Limb (tissue), 2 donors: Measurements from ENCODE around the gene TTC1.
"Not testable (repeated sequence)": the region's sequence is repeated elsewhere in the genome, so short reads cannot be mapped to it uniquely, and the experiment has no call there.

ENCODE experiments used
- DNase-seq, 2 donors: peaks; one replicate each; pipeline ENCODE4 v3.0.0-alpha.2; 2016; ENCODE audit errors: extremely low spot score in 2 of 2

The TTC1 gene

DNA sequence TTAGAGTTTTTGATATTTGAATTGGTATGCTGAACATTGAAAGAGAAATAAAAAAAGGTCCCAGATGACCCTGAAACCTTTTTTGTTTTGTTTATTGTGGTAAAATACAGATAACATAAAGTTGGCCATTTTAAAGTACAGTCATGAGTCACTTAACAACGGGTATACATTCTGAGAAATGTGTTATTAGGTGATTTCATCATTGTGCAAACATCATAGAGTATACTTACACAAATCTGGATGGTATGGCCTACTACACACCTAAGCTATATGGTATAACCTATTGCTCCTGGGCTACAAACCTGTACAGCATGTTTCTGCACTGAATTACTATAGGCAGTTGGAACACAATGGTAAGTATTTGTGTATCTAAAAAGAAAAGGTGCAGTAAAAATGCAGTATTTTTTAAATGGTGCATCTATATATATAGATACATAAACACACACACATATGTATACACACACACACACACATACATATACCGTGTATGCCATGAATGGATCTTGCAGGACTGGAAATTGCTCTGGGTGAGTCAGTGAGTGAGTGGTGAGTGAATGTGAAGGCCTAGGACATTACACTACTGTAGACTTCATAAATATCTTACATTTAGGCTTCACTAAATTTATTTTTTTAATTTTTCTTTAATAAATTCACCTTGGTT is 31.0 kb downstream of the TTC1 start:
- no peak for DNase-seq

- DNase-seq, result no peak
Measured at GRCh38 chr5:160040471-160040835, 31.5 kb downstream of the TTC1 start.

DNA sequence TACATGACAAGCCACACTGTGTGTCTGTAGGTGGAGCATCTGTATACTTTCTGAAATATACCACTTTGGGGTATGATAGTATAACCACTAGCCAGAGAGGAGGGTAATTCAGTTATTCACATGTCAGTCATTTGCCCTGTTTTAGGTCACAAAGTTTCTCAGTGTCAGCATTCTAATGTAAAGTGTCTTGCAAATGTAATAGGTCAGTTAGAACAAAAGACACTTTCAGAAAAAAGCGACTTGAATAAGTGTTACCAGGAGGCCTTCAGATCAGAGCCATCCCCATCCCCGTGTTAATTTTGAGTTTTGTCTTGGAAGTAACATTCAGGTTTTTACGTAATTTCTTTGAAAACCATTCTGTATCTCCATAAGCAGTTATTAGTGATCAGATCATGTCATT is 33.7 kb downstream of the TTC1 start:
- no peak for DNase-seq

DNA sequence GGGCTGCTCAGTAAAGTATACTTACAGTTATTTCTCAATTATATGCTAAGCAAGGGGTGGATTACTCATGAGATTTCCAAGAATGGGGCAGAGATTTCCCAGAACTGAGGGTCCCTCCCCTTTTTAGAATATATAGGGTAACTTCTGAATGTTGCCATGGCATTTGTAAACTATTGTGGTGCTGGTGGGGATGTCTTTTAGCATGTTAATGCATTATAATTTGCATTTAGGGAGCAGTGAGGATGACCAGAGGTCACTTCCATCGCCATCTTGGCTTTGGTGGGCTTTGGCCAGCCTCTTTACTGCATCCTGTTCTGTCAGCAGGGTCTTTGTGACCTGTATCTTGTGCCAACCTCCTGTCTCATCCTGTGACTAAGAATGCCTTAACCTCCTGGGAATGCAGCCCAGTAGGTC is 35.5 kb downstream of the TTC1 start:
- no peak for DNase-seq

- DNase-seq, result no peak
Measured at GRCh38 chr5:160044967-160045366, 36.0 kb downstream of the TTC1 start.

DNA sequence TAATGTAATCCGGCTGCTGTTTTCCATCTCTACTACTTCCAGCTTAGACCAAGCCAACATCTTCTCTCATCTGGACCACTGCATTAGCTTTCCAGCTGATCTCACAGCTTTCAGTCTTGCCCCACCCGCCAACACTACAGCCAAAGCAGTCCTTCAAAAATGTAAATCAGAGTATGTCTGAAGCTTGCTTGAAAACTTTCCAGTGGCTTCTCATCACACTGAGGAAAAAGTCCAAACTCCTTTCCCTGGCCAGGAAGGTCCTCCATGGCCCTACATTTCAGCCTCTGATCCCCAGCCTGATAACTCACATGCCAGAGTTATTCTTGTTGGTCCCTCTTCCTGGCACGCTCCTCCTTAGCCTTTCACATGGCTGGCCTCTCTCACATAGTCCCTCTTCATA is 38.5 kb downstream of the TTC1 start:
- DNase-seq, result no peak

DNA sequence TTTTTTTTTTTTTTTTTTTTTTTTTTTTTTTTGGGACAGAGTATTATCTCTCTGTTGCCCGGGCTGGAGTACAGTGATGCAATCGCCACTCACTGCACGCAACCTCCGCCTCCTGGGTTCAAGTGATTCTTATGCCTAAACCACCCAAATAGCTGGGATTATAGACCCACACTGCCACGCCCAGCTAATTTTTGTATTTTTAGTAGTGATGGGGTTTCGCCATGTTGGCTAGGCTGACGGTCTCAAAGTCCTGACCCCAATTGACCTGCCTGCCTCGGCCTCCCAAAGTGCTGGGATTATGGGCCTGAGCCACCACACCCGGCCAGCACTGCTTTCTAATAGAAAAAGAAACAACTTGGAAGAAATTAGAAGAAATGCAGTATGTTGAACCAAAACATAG is 39.2 kb downstream of the TTC1 start:
- DNase-seq, result no peak

DNA sequence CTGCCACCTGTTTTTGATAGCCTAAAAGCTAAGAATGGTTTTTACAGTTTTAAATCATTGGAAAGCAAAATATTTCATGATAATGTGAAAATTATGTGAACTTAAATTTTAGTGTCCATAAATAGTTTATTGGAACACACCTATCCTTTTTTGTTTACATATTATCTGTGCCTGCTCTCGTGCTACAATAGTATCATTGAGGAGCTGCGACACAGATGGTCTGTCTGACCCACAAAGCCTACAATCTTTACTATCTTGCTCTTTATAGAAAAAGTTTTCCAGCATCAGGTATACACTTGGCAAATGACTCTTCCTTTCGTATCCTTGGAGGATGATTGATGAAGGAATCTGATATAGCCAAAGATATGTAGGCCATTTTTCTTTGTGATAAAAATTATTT is 40.2 kb downstream of the TTC1 start:
- DNase-seq, result no peak

GRCh38 chr5:160054047-160054446 is 45.1 kb downstream of the TTC1 start:
- no peak for DNase-seq

- no peak for DNase-seq
Measured at GRCh38 chr5:160054831-160055230, 45.9 kb downstream of the TTC1 start.

- DNase-seq, result no peak
Measured at GRCh38 chr5:160057256-160057655, 48.3 kb downstream of the TTC1 start.

DNA sequence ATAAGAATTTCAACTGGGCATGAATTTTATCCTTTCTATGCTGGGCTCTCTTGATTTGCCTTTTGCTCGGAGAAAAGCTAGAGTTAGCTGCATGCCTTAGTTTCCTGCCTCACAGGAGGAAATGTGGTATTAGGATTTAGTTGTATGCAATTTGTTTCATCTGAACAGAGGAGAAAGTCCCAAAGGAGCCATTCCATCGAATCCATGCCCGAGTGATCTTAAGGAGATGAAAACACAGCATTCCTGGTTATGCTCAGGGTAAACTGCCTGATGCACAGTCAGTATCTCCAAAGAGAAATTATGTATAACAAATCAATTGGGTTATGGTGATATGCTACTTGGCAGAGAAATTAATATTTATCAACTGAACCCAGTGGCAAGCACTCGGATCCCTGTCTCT is 51.1 kb downstream of the TTC1 start:
- no peak for DNase-seq

DNA sequence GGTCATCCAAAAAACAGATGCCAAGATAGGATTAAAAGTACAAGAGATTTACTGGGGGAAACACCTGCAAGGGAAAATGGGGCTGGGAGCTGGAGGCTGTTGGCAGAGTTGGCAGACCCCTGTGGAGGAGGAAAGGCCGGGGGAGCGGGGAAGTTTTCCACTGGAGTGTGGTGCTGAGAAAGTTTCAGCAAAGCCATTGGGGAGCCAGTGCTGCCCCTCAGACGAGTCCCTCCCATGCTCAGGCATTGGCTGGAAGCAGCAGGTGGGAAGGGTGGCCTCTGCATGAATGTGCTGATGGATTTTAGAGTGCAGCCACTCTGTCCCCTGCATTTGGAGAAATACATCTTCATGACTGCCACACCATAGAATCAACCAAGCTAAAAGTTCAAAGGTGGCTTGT is 52.8 kb downstream of the TTC1 start:
- DNase-seq, result no peak

- DNase-seq, result no peak
Measured at GRCh38 chr5:160064417-160064810, 55.5 kb downstream of the TTC1 start.

DNA sequence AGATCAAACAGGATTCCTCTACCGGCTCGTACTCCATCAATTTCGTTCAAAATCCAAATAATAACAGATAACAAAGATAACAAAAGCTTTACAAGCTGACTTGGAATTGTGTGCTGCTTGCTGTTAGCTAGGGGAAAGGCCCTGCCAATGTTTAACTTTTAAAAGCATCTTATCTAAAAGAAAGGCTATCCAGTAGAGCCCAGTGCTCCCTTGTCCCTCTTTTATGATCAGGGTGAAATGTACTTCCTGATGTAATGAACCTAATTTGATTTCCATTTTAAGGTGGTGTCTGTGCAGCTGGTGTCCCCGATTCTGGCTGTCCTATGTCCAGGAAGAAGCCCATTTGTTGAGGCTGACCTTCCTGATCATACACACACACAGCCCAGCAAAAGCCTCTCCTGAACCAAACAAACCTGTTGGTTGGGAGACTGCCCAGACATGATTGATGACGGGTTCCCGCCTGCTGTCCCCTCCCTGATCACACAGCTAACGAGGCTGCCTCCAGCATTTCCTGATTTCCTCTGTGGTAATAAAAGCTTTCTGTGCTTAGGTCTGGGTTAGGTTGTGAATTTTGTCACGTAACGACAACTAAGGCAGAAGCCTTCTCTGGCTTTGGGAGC is 56.2 kb downstream of the TTC1 start:
- DNase-seq, result no peak

GRCh38 chr5:160069120-160069519 is 60.2 kb downstream of the TTC1 start:
- DNase-seq, result not testable (repeated sequence)

GRCh38 chr5:160071516-160071915 is 62.6 kb downstream of the TTC1 start:
- DNase-seq, result peak in 1 of 2 donors; percentile 51

DNA sequence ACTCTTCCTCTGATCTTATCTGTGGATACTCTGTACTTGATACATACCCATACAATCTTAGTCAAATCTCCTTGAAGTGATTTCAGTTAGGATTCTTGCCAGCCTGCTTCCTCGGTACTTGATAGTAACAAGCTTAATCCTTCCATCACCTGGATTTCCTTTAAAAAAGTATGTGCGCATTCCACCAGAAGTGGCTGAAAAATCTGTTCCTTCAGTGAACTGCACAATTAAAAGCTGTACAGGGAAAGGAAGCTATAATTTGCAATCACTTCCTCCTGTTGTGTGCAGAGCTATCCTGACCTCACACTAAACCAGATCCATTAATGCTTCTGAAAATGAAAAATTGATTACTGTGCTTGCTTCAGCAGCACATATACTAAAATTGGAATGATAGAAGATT is 63.0 kb downstream of the TTC1 start:
- DNase-seq, result no peak

DNA sequence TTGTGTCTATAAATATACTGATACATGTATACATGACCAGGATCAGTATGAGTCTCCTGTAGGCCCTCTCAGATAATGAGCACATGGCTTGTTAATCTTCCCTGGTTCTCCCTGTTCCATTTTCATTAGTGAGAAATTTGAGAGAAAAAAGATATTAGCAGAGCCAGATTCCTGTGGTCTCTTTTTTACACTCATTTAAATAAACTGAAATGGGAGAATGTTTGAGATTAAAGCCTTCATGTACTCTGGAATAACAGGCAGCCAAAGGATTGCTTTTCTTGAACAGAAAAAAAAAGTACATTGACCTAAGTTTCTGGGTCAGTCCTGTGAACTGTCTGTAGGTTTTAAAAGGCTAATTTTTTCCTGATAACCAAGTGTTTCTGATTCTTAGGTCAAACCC is 66.1 kb downstream of the TTC1 start:
- no peak for DNase-seq

GRCh38 chr5:160076997-160077396 is 68.1 kb downstream of the TTC1 start:
- no peak for DNase-seq

DNA sequence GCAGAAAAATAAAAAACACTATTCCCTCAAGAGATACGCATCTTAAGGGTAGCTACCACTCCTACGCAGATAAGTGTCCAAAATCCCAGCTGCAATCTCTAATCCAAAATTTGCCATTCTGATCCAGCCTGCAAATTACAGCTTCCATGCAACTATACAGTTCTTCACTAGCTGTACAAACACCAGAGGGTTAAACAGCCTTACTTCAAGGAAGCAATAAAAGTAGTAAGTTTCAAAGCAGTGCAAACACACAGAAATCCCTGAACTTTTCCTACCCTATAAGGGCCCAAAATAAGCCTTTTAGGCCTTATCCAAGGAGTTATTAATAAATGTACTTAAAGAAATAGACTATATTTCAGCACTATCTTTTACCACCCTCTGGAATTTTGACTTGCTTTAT is 70.8 kb downstream of the TTC1 start:
- DNase-seq, result no peak

DNA sequence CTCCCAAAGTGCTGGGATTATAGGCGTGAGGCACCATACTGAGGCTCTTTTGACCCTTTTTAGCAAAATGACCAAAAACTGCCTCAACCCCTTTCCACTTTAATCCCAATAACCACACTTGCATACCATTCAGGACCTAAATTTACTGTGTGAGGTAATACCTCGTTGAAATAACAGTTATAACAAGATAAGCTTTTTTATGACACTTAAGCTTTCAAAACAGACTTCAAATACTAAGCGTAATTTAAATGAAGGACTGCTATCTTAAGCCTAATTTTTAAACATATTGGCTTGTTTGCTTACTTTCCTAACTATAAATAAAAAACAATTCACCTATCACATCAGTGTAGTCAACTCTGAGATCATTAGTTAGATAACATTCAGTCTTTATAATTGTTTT is 72.6 kb downstream of the TTC1 start:
- DNase-seq, result no peak

DNA sequence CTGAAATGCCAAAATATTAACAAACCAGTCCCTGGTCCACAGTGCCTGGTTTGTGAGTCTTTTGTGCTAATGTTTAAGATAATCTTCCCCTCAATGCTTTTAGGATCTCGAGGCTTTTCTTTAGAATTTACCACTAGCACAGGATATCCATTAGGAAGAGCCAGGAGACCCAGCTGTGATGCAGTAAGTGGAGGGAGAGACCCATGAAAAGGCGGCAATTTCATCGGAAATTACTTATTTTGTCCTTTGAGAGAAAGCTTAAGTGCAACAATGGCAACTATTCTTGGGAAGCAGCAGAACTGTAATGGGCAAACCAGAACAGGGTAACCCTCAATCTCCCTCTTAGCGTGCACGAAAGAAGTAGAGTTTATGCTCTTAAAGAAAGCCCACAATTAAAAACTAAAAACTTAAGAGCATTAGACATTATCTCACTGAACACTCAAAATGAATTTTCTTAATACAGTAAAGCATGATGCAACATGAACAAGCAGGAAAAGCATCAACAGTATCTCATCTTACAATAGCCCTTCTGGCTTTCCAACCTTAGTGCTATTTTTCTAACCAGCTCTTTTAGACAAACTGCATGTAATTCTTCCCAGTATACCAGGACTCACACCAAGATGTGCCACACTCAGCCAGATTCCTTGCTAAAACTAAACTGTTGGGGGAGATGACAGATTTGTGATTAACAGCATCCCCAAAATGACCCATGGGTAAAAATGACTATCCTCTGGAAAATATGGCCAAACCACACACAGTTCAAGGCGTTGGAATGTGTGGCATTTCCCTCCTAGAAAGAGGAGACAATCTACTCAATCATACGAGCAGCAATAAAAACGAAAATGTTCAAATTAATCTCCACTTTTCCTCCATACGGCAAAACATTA is 73.9 kb downstream of the TTC1 start:
- DNase-seq, result no peak
